WTC11 (cell line): ENCODE results near the gene ZNRF2. TPM values are rescaled to one million over a fixed set of nuclear protein-coding genes. Genes with fewer than 3 reads are reported as not detected.

Source experiments
- ATAC-seq: fragments of 200-7000 bp; cut with Tn5 transposase; 2 replicates; pipeline ENCODE4 v1.10.0; 2021; ENCODE audit warnings: mild to moderate bottlenecking, moderate library complexity
- CTCF ChIA-PET: fragments of 300-600 bp; sonication (Branson Sonifier 250); formaldehyde crosslinking; loops from one replicate; lab custom pipeline; 2021; ENCODE audit warnings: antibody characterized with exemption; lab: Charles Lee
- POLR2A ChIA-PET: fragments of 350-600 bp; sonication (Branson Sonifier 250); formaldehyde crosslinking; loops from one replicate; lab custom pipeline; 2021; ENCODE audit warnings: antibody characterized with exemption; lab: Charles Lee
- DNase-seq: peaks from one replicate; pipeline ENCODE4 v3.0.0; 2021; ENCODE audit warnings: low spot score
- H3K27ac Mint-ChIP-seq: 2 replicates; pipeline ENCODE4 v1.8.0; 2021; ENCODE audit warnings: mixed read lengths
- H3K27me3 Mint-ChIP-seq: 2 replicates; pipeline ENCODE4 v1.8.0; 2021; ENCODE audit warnings: low read depth, mild to moderate bottlenecking, moderate library complexity, mixed read lengths
- H3K36me3 Mint-ChIP-seq: 2 replicates; pipeline ENCODE4 v1.8.0; 2021; ENCODE audit warnings: mixed read lengths
- H3K4me1 Mint-ChIP-seq: 2 replicates; pipeline ENCODE4 v1.8.0; 2022; ENCODE audit warnings: mixed read lengths
- H3K4me3 Mint-ChIP-seq: 2 replicates; pipeline ENCODE4 v1.8.0; 2021; ENCODE audit warnings: mild to moderate bottlenecking, moderate library complexity, mixed read lengths
- H3K9me3 Mint-ChIP-seq: 2 replicates; pipeline ENCODE4 v1.8.0; 2021; ENCODE audit warnings: mixed read lengths
- CREB1 ChIP-seq: sonication (generic); formaldehyde crosslinking; IDR thresholded peaks from 2 replicates; pipeline ENCODE4 v1.8.0; 2023; ENCODE audit warnings: mild to moderate bottlenecking, missing genetic modification reagents
- CTCF ChIP-seq: fragments of 200-600 bp; IDR thresholded peaks from 2 replicates; pipeline ENCODE4 v1.8.0; 2022; ENCODE audit warnings: antibody characterized with exemption
- E2F1 ChIP-seq: sonication (generic); formaldehyde crosslinking; IDR thresholded peaks from 2 replicates; pipeline ENCODE4 v1.8.0; 2022; ENCODE audit warnings: mild to moderate bottlenecking, missing genetic modification reagents
- ERG ChIP-seq: fragments of 250-450 bp; sonication (Bioruptor Pico); IDR thresholded peaks from 2 replicates; pipeline ENCODE4 v1.8.0; 2021; ENCODE audit warnings: mild to moderate bottlenecking
- ETV6 ChIP-seq: sonication (generic); formaldehyde crosslinking; IDR thresholded peaks from 2 replicates; pipeline ENCODE4 v1.8.1; 2022; ENCODE audit warnings: mild to moderate bottlenecking, missing genetic modification reagents
- FOXK1 ChIP-seq: sonication (generic); formaldehyde crosslinking; IDR thresholded peaks from 2 replicates; pipeline ENCODE4 v1.8.0; 2022; ENCODE audit warnings: mild to moderate bottlenecking, moderate library complexity, missing genetic modification reagents
- HMGXB4 ChIP-seq: sonication (generic); formaldehyde crosslinking; IDR thresholded peaks from 2 replicates; pipeline ENCODE4 v1.8.1; 2023; ENCODE audit warnings: mild to moderate bottlenecking, moderate library complexity, missing genetic modification reagents
- IRF1 ChIP-seq: sonication (generic); formaldehyde crosslinking; IDR thresholded peaks from 2 replicates; pipeline ENCODE4 v1.8.0; 2023; ENCODE audit warnings: missing genetic modification reagents
- JAZF1 ChIP-seq: fragments of 250-450 bp; sonication (Bioruptor Pico); IDR thresholded peaks from 2 replicates; pipeline ENCODE4 v1.9.0; 2021; ENCODE audit warnings: moderate library complexity, mild to moderate bottlenecking, inconsistent platforms
- KAT7 ChIP-seq: sonication (generic); formaldehyde crosslinking; IDR thresholded peaks from 2 replicates; pipeline ENCODE4 v1.8.1; 2023; ENCODE audit warnings: missing genetic modification reagents, mild to moderate bottlenecking, borderline replicate concordance
- MAX ChIP-seq: sonication (generic); formaldehyde crosslinking; IDR thresholded peaks from 2 replicates; pipeline ENCODE4 v1.8.0; 2022; ENCODE audit warnings: mild to moderate bottlenecking, missing genetic modification reagents
- MLX ChIP-seq: sonication (generic); formaldehyde crosslinking; IDR thresholded peaks from 2 replicates; pipeline ENCODE4 v1.8.1; 2023; ENCODE audit warnings: mild to moderate bottlenecking, missing genetic modification reagents, moderate library complexity
- NFYB ChIP-seq: sonication (generic); formaldehyde crosslinking; conservative IDR thresholded peaks from 2 replicates; pipeline ENCODE4 v1.8.0; 2022; ENCODE audit warnings: low read depth, missing genetic modification reagents
- NR3C1 ChIP-seq: sonication (generic); formaldehyde crosslinking; conservative IDR thresholded peaks from 2 replicates; pipeline ENCODE4 v1.8.1; 2023; ENCODE audit warnings: low read depth, mild to moderate bottlenecking, missing genetic modification reagents
- STAT6 ChIP-seq: sonication (generic); formaldehyde crosslinking; conservative IDR thresholded peaks from 2 replicates; pipeline ENCODE4 v1.8.1; 2023; ENCODE audit warnings: mild to moderate bottlenecking, low read depth, missing genetic modification reagents, moderate library complexity
- ZBTB21 ChIP-seq: sonication (generic); formaldehyde crosslinking; IDR thresholded peaks from 2 replicates; pipeline ENCODE4 v1.8.1; 2023; ENCODE audit warnings: mild to moderate bottlenecking, missing genetic modification reagents, borderline replicate concordance
- ZNF138 ChIP-seq: sonication (generic); formaldehyde crosslinking; conservative IDR thresholded peaks from 2 replicates; pipeline ENCODE4 v1.8.1; 2022; ENCODE audit warnings: mild to moderate bottlenecking, moderate library complexity, missing genetic modification reagents
- ZNF281 ChIP-seq: sonication (generic); formaldehyde crosslinking; IDR thresholded peaks from 2 replicates; pipeline ENCODE4 v1.8.0; 2023; ENCODE audit warnings: mild to moderate bottlenecking, missing genetic modification reagents
- ZNF423 ChIP-seq: fragments of 250-450 bp; sonication (Bioruptor Pico); IDR thresholded peaks from 2 replicates; pipeline ENCODE4 v2.1.2; 2022; ENCODE audit warnings: mild to moderate bottlenecking, moderate library complexity
- total RNA-seq: library from RNA; stranded (reverse); gene quantifications from 3 replicates; pipeline ENCODE4 v1.2.3, GENCODE V29; 2021

ZNRF2 gene
- total RNA-seq, 1 experiment from 2014 or later = 18.2 TPM

GRCh38 chr7:30285536-30286284 is 1.3 kb downstream of the ZNRF2 start:
- DNase-seq = peak; percentile 36
- Mint-ChIP-seq H3K27me3 (peaks cover 4% of the 10 kb centered on the region; the same call in 1 of the 2 replicates), H3K4me3 (peak overlapping the region; percentile 96), H3K27ac (peak overlapping the region; percentile 77), H3K4me1 (peaks cover 50% of the 10 kb centered on the region), H3K9me3 (no peaks in the 10 kb centered on the region), H3K36me3 (no peaks in the 10 kb centered on the region; the same call in 1 of the 2 replicates)
- TF ChIP-seq ZBTB21 (CRISPR knock-in tag) = no peak
- peak; percentile 14; the same call in 1 of the 2 replicates for TF ChIP-seq FOXK1 (CRISPR knock-in tag)
- TF ChIP-seq MLX (CRISPR knock-in tag) = no peak
- TF ChIP-seq ETV6 = 0 out of 2 replicates have a peak, but pooled peaks have one; percentile 31
- no peak for TF ChIP-seq NFYB
- no peak for TF ChIP-seq NR3C1 (CRISPR knock-in tag)
- TF ChIP-seq ZNF138 (CRISPR knock-in tag) = no peak
- TF ChIP-seq HMGXB4 (CRISPR knock-in tag) = peak; percentile 44; the same call in 1 of the 2 replicates
- ATAC-seq = no peak
- ChIA-PET POLR2A (no interaction called here), CTCF (no interaction called here)

- Mint-ChIP-seq H3K27ac (no peak overlapping the region), H3K4me3 (peak overlapping the region; percentile 96), H3K4me1 (peaks cover 50% of the 10 kb centered on the region), H3K27me3 (peaks cover 4% of the 10 kb centered on the region; the same call in 1 of the 2 replicates), H3K9me3 (no peaks in the 10 kb centered on the region), H3K36me3 (no peaks in the 10 kb centered on the region; the same call in 1 of the 2 replicates)
- TF ChIP-seq MAX (CRISPR knock-in tag) (no peak), E2F1 (no peak), CREB1 (CRISPR knock-in tag) (no peak), CTCF (no peak), KAT7 (CRISPR knock-in tag) (no peak), JAZF1 (CRISPR knock-in tag) (no peak), ZNF281 (CRISPR knock-in tag) (no peak), STAT6 (CRISPR knock-in tag) (no peak), ZNF423 (CRISPR knock-in tag) (no peak), IRF1 (no peak), ERG (CRISPR knock-in tag) (no peak)
- ChIA-PET POLR2A (no interaction called here), CTCF (no interaction called here)
- DNase-seq = no peak
- no peak for ATAC-seq
Observed at GRCh38 chr7:30286749-30287148, 2.4 kb downstream of the ZNRF2 start.
